Esophagus muscularis mucosa (tissue), 3 donors: ENCODE results near the gene CGB1.

Experiments used
- CTCF ChIP-seq, 3 experiments: fragments of 200-600 bp in 2 of 3; fragments of 450-650 bp in 1 of 3; sonication (generic) in 2 of 3; IDR thresholded peaks; one replicate each; pipeline ENCODE4 v1.5.1; 2017 to 2019; ENCODE audit warnings: antibody characterized with exemption in 3 of 3, mild to moderate bottlenecking in 2 of 3, moderate library complexity in 1 of 3
- POLR2A ChIP-seq: fragments of 450-650 bp; IDR thresholded peaks from one replicate; pipeline ENCODE4 v1.6.1; 2017; ENCODE audit warnings: antibody characterized with exemption, moderate library complexity, mild to moderate bottlenecking, low read depth

- TF ChIP-seq CTCF (IDR thresholded peaks at IDR 0.05) (no peak), POLR2A (no peak)
Measured at GRCh38 chr19:49006905-49007304, 29.8 kb downstream of the CGB1 start.
